Neural cell (in vitro differentiated cells): Measurements from ENCODE around the gene PCDHA9. TPM values are rescaled to one million over a fixed set of nuclear protein-coding genes. Genes with fewer than 3 reads are reported as not detected.
"Not testable (repeated sequence)": the region's sequence is repeated elsewhere in the genome, so short reads cannot be mapped to it uniquely, and the experiment has no call there.

ENCODE experiments used
- H2AFZ ChIP-seq: fragments of 200-600, 300-800 bp; sonication (generic), shearing (Covaris generic); 2 replicates; pipeline ENCODE4 v1.6.0; 2014; ENCODE audit warnings: low read depth, mild to moderate bottlenecking, antibody characterized with exemption, low read length, moderate library complexity
- H3F3A ChIP-seq: fragments of 200-600 bp; shearing (Covaris generic); 2 replicates; pipeline ENCODE4 v1.6.1; 2016; ENCODE audit warnings: mild to moderate bottlenecking, moderate library complexity, mixed read lengths, antibody characterized with exemption, low read length; ENCODE audit not compliant: insufficient read depth, poor library complexity, severe bottlenecking
- H3K27ac ChIP-seq: fragments of 200-600, 300-800 bp; sonication (generic), shearing (Covaris generic); 2 replicates; pipeline ENCODE4 v1.5.1; 2014; ENCODE audit warnings: mild to moderate bottlenecking, low read length, moderate library complexity
- H3K27me3 ChIP-seq: fragments of 300-800, 200-600 bp; sonication (generic), shearing (Covaris generic); 2 replicates; pipeline ENCODE4 v1.6.0; 2014; ENCODE audit warnings: mild to moderate bottlenecking, low read depth, low read length, moderate library complexity; ENCODE audit not compliant: insufficient read depth
- H3K36me3 ChIP-seq: fragments of 300-800, 200-600 bp; sonication (generic), shearing (Covaris generic); 2 replicates; pipeline ENCODE4 v1.5.1; 2014; ENCODE audit warnings: mild to moderate bottlenecking, antibody characterized with exemption, low read length, moderate library complexity; ENCODE audit not compliant: insufficient read depth
- H3K4me2 ChIP-seq: fragments of 300-800, 200-600 bp; sonication (generic), shearing (Covaris generic); 2 replicates; pipeline ENCODE4 v1.6.0; 2014; ENCODE audit warnings: mild to moderate bottlenecking, low read length
- H3K4me3 ChIP-seq: fragments of 300-800, 200-600 bp; sonication (generic), shearing (Covaris generic); 2 replicates; pipeline ENCODE4 v1.5.1; 2014; ENCODE audit warnings: mild to moderate bottlenecking, low read length, moderate library complexity
- H3K79me2 ChIP-seq: fragments of 200-600 bp; shearing (Covaris generic); replicated peaks from 2 replicates; pipeline ENCODE4 v1.6.0; 2014; ENCODE audit warnings: mild to moderate bottlenecking, low read length, moderate library complexity; ENCODE audit not compliant: insufficient read depth
- H3K9ac ChIP-seq: fragments of 300-800, 200-600 bp; sonication (generic), shearing (Covaris generic); 2 replicates; pipeline ENCODE4 v1.6.1; 2016; ENCODE audit warnings: mild to moderate bottlenecking, low read length, mixed read lengths
- H3K9me2 ChIP-seq: fragments of 200-600 bp; shearing (Covaris generic); 2 replicates; pipeline ENCODE4 v1.6.1; 2016; ENCODE audit warnings: mild to moderate bottlenecking, low read length, mixed read lengths; ENCODE audit not compliant: insufficient read depth
- H3K9me3 ChIP-seq: fragments of 200-600, 300-800 bp; sonication (generic), shearing (Covaris generic); 2 replicates; pipeline ENCODE4 v1.6.1; 2016; ENCODE audit warnings: mild to moderate bottlenecking, mixed run types, low read length, moderate library complexity, mixed read lengths
- H4K20me1 ChIP-seq: fragments of 200-600 bp; shearing (Covaris generic); 2 replicates; pipeline ENCODE4 v1.6.1; 2016; ENCODE audit warnings: mild to moderate bottlenecking, mixed run types; ENCODE audit not compliant: insufficient read depth
- EP300 ChIP-seq: fragments of 450-650 bp; conservative IDR thresholded peaks from 2 replicates; pipeline ENCODE4 v1.6.1; 2014; ENCODE audit warnings: antibody characterized with exemption, mild to moderate bottlenecking, moderate library complexity; ENCODE audit not compliant: poor library complexity, severe bottlenecking
- EZH2 ChIP-seq: fragments of 200-600, 300-800 bp; shearing (Covaris generic), sonication (generic); IDR thresholded peaks from 2 replicates; pipeline ENCODE4 v1.6.1; 2014; ENCODE audit warnings: antibody characterized with exemption, low read length, borderline replicate concordance, mild to moderate bottlenecking; ENCODE audit not compliant: insufficient read depth, poor library complexity, severe bottlenecking
- MXI1 ChIP-seq: fragments of 450-650 bp; conservative IDR thresholded peaks from 2 replicates; pipeline ENCODE4 v1.6.1; 2014; ENCODE audit warnings: antibody characterized with exemption, mild to moderate bottlenecking; ENCODE audit not compliant: poor library complexity, severe bottlenecking
- POLR2AphosphoS5 ChIP-seq: IDR thresholded peaks from 2 replicates; pipeline ENCODE4 v1.6.1; 2012
- RAD21 ChIP-seq: fragments of 450-650 bp; conservative IDR thresholded peaks from 2 replicates; pipeline ENCODE4 v1.6.1; 2014; ENCODE audit warnings: antibody characterized with exemption, mild to moderate bottlenecking, moderate library complexity
- SMC3 ChIP-seq: fragments of 450-650 bp; conservative IDR thresholded peaks from 2 replicates; pipeline ENCODE4 v1.6.1; 2014; ENCODE audit warnings: antibody characterized with exemption, mild to moderate bottlenecking, moderate library complexity; ENCODE audit not compliant: poor library complexity
- TAF1 ChIP-seq: IDR thresholded peaks from 2 replicates; pipeline ENCODE4 v1.6.1; 2012; ENCODE audit warnings: low read depth
- polyA plus RNA-seq: library from polyadenylated mRNA; depleted of rRNA; stranded (reverse); fragments of >200 nt; gene quantifications from 2 replicates; pipeline ENCODE4 v1.2.3, GENCODE V29; 2014
- TF ChIP-seq, protein P1 (sequence below): fragments of 450-650 bp; IDR thresholded peaks from 2 replicates; pipeline ENCODE4 v1.5.1; 2014; ENCODE audit warnings: antibody characterized with exemption, mild to moderate bottlenecking, moderate library complexity; ENCODE audit not compliant: poor library complexity, severe bottlenecking
- TF ChIP-seq, protein P2 (sequence below): IDR thresholded peaks from 2 replicates; pipeline ENCODE4 v1.6.1; 2012; ENCODE audit warnings: borderline replicate concordance

PCDHA9 gene
- polyA plus RNA-seq, 1 donor from 2014 or later = 0.88 TPM

DNA sequence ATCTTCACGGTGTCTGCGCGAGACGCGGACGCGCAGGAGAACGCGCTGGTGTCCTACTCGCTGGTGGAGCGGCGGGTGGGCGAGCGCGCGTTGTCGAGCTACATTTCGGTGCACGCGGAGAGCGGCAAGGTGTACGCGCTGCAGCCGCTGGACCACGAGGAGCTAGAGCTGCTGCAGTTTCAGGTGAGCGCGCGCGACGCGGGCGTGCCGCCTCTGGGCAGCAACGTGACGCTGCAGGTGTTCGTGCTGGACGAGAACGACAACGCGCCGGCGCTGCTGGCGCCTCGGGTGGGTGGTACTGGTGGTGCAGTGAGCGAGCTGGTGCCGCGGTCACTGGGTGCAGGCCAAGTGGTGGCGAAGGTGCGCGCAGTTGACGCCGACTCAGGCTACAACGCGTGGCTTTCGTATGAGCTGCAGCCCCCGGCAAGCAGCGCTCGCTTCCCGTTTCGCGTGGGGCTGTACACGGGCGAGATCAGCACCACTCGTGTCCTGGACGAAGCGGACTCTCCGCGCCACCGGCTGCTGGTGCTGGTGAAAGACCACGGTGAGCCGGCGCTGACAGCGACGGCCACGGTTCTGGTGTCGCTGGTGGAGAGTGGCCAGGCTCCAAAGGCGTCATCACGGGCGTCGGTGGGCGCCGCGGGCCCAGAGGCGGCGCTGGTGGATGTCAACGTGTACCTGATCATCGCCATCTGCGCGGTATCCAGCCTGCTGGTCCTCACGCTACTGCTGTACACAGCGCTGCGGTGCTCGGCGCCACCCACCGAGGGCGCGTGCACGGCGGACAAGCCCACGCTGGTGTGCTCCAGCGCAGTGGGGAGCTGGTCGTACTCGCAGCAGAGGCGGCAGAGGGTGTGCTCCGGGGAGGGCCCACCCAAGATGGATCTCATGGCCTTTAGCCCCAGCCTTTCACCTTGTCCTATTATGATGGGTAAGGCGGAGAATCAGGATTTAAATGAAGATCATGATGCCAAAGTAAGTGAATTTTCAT is 18.4 kb upstream of the PCDHA9 start:
- H3K36me3 ChIP-seq = peaks cover 23% of the 10 kb centered on the region
- not testable (repeated sequence) for H3F3A ChIP-seq, H3K4me3 ChIP-seq, H2AFZ ChIP-seq, H3K27ac ChIP-seq, H4K20me1 ChIP-seq, H3K9me2 ChIP-seq, H3K4me2 ChIP-seq, H3K9ac ChIP-seq, H3K27me3 ChIP-seq
- peaks cover 39% of the 10 kb centered on the region for H3K79me2 ChIP-seq
- H3K9me3 ChIP-seq = peaks cover 42% of the 10 kb centered on the region

DNA sequence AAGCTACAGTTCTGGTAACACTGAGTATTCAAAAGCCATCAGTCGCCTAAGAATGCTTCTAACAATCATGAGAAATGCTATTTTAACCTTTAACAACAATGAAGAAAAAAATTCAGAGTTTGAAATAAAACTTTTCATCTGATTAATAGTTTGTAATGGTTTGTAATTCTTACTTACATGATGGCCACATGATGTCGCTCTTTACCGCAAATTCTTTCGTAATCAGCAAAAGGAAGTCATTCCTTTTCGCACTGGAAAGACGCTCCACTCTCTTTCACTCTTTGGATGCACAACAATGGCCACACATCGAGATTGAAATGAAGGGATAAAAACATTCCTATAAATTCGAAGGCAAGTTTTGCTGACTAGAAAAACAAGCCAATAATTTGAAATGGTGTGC is 14.2 kb upstream of the PCDHA9 start, which contains the start of gene PCDHA7:
PCDHA7 (plus strand) TSS at position 277 of the 400 bp plus-strand sequence; CDS start at position 392, 115 bp downstream.
- peaks cover 26% of the 10 kb centered on the region for H3K79me2 ChIP-seq
- H3F3A ChIP-seq = no peaks in the 10 kb centered on the region
- no peaks in the 10 kb centered on the region for H3K27me3 ChIP-seq
- no peaks in the 10 kb centered on the region for H3K9me2 ChIP-seq
- no peak within 1 kb of the TSS for H3K4me2 ChIP-seq
- no peak within 1 kb of the TSS for H2AFZ ChIP-seq
- H3K4me3 ChIP-seq = no peak within 1 kb of the TSS
- no peaks in the 10 kb centered on the region for H4K20me1 ChIP-seq
- no peak within 1 kb of the TSS for H3K27ac ChIP-seq
- H3K9me3 ChIP-seq = peaks cover 50% of the 10 kb centered on the region
- H3K9ac ChIP-seq = no peak within 1 kb of the TSS
- peaks cover 40% of the 10 kb centered on the region for H3K36me3 ChIP-seq
- no peak for TF ChIP-seq RAD21

DNA sequence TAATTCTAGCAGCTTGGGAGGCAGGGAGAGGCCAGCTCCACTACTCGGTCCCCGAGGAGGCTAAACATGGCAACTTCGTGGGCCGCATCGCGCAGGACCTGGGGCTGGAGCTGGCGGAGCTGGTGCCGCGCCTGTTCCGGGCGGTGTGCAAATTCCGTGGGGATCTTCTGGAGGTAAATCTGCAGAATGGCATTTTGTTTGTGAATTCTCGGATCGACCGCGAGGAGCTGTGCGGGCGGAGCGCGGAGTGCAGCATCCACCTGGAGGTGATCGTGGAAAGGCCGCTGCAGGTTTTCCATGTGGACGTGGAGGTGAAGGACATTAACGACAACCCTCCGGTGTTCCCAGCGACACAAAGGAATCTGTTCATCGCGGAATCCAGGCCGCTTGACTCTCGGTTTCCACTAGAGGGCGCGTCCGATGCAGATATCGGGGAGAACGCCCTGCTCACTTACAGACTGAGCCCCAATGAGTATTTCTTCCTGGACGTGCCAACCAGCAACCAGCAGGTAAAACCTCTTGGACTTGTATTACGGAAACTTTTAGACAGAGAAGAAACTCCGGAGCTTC is 13.7 kb upstream of the PCDHA9 start:
- peaks cover 31% of the 10 kb centered on the region for H3K79me2 ChIP-seq
- not testable (repeated sequence) for H2AFZ ChIP-seq, H3K4me2 ChIP-seq

DNA sequence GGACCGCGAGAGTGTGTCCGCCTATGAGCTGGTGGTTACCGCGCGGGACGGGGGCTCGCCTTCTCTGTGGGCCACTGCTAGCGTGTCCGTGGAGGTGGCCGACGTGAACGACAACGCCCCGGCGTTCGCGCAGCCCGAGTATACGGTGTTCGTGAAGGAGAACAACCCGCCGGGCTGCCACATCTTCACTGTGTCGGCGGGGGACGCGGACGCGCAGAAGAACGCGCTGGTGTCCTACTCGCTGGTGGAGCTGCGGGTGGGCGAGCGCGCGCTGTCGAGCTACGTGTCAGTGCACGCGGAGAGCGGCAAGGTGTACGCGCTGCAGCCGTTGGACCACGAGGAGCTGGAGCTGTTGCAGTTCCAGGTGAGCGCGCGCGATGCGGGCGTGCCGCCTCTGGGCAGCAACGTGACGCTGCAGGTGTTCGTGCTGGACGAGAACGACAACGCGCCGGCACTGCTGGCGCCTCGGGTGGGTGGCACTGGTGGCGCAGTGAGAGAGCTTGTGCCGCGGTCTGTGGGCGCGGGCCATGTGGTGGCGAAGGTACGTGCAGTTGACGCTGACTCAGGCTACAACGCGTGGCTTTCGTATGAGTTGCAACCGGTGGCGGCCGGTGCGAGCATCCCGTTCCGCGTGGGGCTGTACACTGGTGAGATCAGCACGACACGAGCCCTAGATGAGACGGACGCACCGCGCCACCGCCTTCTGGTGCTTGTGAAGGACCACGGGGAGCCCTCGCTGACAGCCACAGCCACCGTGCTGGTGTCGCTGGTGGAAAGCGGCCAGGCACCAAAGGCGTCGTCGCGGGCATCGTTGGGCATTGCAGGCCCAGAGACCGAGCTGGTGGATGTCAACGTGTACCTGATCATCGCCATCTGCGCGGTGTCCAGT is 12.3 kb upstream of the PCDHA9 start:
- no peak overlapping the region for H2AFZ ChIP-seq
- no peak overlapping the region for H3K27ac ChIP-seq
- no peaks in the 10 kb centered on the region for H3K9me2 ChIP-seq
- H3K79me2 ChIP-seq = peaks cover 34% of the 10 kb centered on the region
- H3K9ac ChIP-seq = no peak overlapping the region
- H3K4me2 ChIP-seq = no peak overlapping the region
- H3K27me3 ChIP-seq = no peaks in the 10 kb centered on the region
- TF ChIP-seq, protein P1, sequence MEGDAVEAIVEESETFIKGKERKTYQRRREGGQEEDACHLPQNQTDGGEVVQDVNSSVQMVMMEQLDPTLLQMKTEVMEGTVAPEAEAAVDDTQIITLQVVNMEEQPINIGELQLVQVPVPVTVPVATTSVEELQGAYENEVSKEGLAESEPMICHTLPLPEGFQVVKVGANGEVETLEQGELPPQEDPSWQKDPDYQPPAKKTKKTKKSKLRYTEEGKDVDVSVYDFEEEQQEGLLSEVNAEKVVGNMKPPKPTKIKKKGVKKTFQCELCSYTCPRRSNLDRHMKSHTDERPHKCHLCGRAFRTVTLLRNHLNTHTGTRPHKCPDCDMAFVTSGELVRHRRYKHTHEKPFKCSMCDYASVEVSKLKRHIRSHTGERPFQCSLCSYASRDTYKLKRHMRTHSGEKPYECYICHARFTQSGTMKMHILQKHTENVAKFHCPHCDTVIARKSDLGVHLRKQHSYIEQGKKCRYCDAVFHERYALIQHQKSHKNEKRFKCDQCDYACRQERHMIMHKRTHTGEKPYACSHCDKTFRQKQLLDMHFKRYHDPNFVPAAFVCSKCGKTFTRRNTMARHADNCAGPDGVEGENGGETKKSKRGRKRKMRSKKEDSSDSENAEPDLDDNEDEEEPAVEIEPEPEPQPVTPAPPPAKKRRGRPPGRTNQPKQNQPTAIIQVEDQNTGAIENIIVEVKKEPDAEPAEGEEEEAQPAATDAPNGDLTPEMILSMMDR = no peak
- TF ChIP-seq POLR2AphosphoS5 = no peak
- TF ChIP-seq, protein P2, sequence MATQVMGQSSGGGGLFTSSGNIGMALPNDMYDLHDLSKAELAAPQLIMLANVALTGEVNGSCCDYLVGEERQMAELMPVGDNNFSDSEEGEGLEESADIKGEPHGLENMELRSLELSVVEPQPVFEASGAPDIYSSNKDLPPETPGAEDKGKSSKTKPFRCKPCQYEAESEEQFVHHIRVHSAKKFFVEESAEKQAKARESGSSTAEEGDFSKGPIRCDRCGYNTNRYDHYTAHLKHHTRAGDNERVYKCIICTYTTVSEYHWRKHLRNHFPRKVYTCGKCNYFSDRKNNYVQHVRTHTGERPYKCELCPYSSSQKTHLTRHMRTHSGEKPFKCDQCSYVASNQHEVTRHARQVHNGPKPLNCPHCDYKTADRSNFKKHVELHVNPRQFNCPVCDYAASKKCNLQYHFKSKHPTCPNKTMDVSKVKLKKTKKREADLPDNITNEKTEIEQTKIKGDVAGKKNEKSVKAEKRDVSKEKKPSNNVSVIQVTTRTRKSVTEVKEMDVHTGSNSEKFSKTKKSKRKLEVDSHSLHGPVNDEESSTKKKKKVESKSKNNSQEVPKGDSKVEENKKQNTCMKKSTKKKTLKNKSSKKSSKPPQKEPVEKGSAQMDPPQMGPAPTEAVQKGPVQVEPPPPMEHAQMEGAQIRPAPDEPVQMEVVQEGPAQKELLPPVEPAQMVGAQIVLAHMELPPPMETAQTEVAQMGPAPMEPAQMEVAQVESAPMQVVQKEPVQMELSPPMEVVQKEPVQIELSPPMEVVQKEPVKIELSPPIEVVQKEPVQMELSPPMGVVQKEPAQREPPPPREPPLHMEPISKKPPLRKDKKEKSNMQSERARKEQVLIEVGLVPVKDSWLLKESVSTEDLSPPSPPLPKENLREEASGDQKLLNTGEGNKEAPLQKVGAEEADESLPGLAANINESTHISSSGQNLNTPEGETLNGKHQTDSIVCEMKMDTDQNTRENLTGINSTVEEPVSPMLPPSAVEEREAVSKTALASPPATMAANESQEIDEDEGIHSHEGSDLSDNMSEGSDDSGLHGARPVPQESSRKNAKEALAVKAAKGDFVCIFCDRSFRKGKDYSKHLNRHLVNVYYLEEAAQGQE = no peak
- no peak for TF ChIP-seq TAF1
- no peak for TF ChIP-seq EZH2
- no peak for TF ChIP-seq SMC3
- no peak for TF ChIP-seq MXI1
- TF ChIP-seq RAD21 = no peak
- TF ChIP-seq EP300 = no peak
- H3K36me3 ChIP-seq = peaks cover 26% of the 10 kb centered on the region
- H4K20me1 ChIP-seq = no peaks in the 10 kb centered on the region
- no peak overlapping the region for H3K4me3 ChIP-seq
- H3K9me3 ChIP-seq = peaks cover 39% of the 10 kb centered on the region
- H3F3A ChIP-seq = no peaks in the 10 kb centered on the region

More for the DNA sequence above, 13.7 kb upstream of the PCDHA9 start:
- H4K20me1 ChIP-seq, H3K4me3 ChIP-seq, H3K9me2 ChIP-seq, H3K27ac ChIP-seq, H3K9ac ChIP-seq, H3K27me3 ChIP-seq, H3F3A ChIP-seq: not testable (repeated sequence)
- H3K9me3 ChIP-seq = peaks cover 49% of the 10 kb centered on the region
- peaks cover 38% of the 10 kb centered on the region for H3K36me3 ChIP-seq
